Stomach smooth muscle (tissue), 2 donors: Measurements from ENCODE around the gene PPFIBP2.
"Not testable (repeated sequence)": the region's sequence is repeated elsewhere in the genome, so short reads cannot be mapped to it uniquely, and the experiment has no call there.

Source experiments
- H3K27ac ChIP-seq: one replicate; pipeline ENCODE4 v1.7.0; 2013; ENCODE audit warnings: mild to moderate bottlenecking, low read length, inconsistent platforms
- H3K27me3 ChIP-seq, 2 donors: one replicate each; pipeline ENCODE4 v1.7.0; 2013; ENCODE audit warnings: low read length in 2 of 2; ENCODE audit not compliant: insufficient read depth in 2 of 2, control insufficient read depth in 1 of 2
- H3K36me3 ChIP-seq, 2 donors: one replicate each; pipeline ENCODE4 v1.7.0; 2013; ENCODE audit warnings: low read length in 2 of 2; ENCODE audit not compliant: control insufficient read depth in 2 of 2, insufficient read depth in 2 of 2
- H3K4me1 ChIP-seq: one replicate; pipeline ENCODE4 v1.7.0; 2013; ENCODE audit warnings: low read length; ENCODE audit not compliant: control insufficient read depth, insufficient read depth
- H3K4me3 ChIP-seq, 2 donors: one replicate each; pipeline ENCODE4 v1.7.0; 2013; ENCODE audit warnings: low read length in 2 of 2
- H3K9ac ChIP-seq, 2 donors: one replicate each; pipeline ENCODE4 v1.7.0; 2013; ENCODE audit warnings: low read length in 2 of 2, mild to moderate bottlenecking in 1 of 2
- H3K9me3 ChIP-seq, 2 donors: one replicate each; pipeline ENCODE4 v1.7.0; 2013; ENCODE audit warnings: low read length in 2 of 2; ENCODE audit not compliant: control insufficient read depth in 2 of 2
- donor health status: healthy.
- donor health status: Pancreatic carcinoma.

PPFIBP2 gene

DNA sequence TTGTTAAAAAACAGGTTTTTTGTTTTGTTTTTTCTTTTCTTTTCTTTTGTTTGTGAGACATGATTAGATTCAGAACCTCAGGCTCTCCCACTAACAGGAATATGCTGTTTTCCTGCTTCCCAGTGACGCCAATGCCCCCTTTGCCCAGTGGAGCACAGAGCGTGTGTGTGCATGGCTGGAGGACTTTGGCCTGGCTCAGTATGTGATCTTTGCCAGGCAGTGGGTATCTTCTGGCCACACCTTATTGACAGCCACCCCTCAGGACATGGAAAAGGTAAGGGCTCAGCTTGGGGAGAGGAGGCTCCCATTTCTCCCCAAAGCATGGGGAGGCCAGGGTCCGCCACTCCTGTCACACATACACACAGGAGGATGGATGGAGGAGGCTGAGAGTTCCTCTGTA lies 134.5 kb downstream of the PPFIBP2 start:
- Histone ChIP-seq H3K4me1 (no peaks in the 10 kb centered on the region), H3K36me3 (peaks cover 0 to 16% of the 10 kb centered on the region in 2 donors), H3K4me3 (no peak overlapping the region), H3K27me3 (no peaks in the 10 kb centered on the region), H3K27ac (no peak overlapping the region), H3K9ac (no peak overlapping the region), H3K9me3 (no peaks in the 10 kb centered on the region)

GRCh38 chr11:7651140-7651551 lies 137.3 kb downstream of the PPFIBP2 start:
- Histone ChIP-seq H3K4me3 (no peak overlapping the region), H3K36me3 (peaks cover 2 to 24% of the 10 kb centered on the region in 2 donors), H3K27ac (no peak overlapping the region), H3K9me3 (no peaks in the 10 kb centered on the region), H3K4me1 (no peaks in the 10 kb centered on the region), H3K27me3 (no peaks in the 10 kb centered on the region), H3K9ac (no peak overlapping the region)

DNA sequence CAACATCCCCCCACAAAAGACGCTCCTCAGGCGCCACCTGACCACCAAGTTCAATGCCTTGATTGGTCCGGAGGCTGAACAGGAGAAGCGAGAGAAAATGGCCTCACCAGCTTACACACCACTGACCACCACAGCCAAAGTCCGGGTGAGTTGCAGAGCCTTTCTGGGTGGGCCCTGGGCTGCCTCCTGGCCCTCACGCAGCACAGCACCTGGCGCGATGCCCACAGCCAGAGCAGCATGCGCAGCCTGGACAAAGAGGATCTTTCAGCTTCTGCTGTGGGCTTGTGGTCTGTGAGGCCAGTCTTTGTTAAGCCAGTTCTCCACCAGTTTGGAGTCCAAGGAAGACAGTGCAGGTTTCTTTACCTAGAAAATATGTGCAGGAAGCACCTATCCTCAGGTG lies 137.9 kb downstream of the PPFIBP2 start:
- no peak overlapping the region for H3K27ac ChIP-seq
- no peak overlapping the region for H3K4me3 ChIP-seq
- no peaks in the 10 kb centered on the region for H3K9me3 ChIP-seq
- H3K4me1 ChIP-seq, result no peaks in the 10 kb centered on the region
- peaks cover 2 to 24% of the 10 kb centered on the region in 2 donors for H3K36me3 ChIP-seq
- no peak overlapping the region for H3K9ac ChIP-seq
- H3K27me3 ChIP-seq, result no peaks in the 10 kb centered on the region

GRCh38 chr11:7654195-7654705 lies 140.5 kb downstream of the PPFIBP2 start:
- H3K9me3 ChIP-seq, result no peaks in the 10 kb centered on the region
- H3K4me3 ChIP-seq, result no peak overlapping the region
- no peaks in the 10 kb centered on the region for H3K27me3 ChIP-seq
- peaks cover 3% of the 10 kb centered on the region for H3K4me1 ChIP-seq
- H3K36me3 ChIP-seq, result peaks cover 2 to 22% of the 10 kb centered on the region in 2 donors
- no peak overlapping the region for H3K27ac ChIP-seq
- H3K9ac ChIP-seq, result no peak overlapping the region

DNA sequence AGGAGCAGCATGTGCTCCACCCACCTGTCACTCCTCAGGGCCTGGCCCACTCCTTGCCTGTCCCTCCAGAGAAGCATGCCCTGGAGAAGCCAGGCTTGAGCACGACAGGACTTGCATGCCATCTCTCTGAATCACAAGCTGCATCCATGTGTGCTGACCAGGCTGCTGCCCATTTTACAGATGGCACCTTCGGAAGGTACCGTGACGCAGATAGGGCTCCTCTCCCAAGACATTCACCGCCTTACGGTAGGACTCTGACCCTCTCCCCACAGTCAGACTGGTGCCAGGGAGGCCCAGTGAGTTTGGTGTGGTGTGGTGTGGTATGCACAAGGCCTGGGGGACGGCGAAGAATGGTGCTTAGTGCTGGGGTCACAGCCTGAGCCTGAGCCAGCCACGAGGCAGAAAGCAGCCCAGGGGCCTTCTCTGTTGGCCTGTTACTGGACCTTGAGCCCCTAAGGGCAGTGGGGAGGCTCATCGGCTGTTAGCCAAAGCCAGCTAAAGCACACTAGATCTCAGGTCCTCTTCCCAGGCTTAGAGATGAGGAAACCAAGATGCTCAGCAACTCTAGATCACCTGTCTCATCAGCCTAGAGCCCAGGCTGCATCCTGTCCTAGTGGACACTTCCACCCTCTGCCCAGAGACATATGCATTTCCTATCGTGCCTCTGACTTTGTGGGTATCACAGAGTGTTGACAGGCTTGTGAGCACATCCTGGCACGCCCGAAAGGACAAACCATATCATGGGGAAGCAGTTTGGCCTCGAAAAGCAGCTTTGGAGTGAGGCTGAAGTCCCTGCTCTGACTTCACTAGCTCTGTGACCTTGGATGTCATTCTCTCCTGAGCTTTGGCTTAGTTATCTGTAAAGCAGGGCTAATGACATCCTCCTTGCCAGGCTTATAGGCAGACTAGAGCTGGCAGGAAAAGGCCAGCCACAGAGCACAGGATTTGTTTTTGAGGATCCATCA lies 141.7 kb downstream of the PPFIBP2 start:
- Histone ChIP-seq H3K4me3 (no peak overlapping the region), H3K4me1 (peaks cover 3% of the 10 kb centered on the region), H3K27ac (no peak overlapping the region), H3K9me3 (no peaks in the 10 kb centered on the region), H3K27me3 (no peaks in the 10 kb centered on the region), H3K36me3 (peaks cover 2 to 19% of the 10 kb centered on the region in 2 donors), H3K9ac (no peak overlapping the region)

- Histone ChIP-seq H3K27me3 (no peaks in the 10 kb centered on the region), H3K36me3 (peaks cover 2 to 15% of the 10 kb centered on the region in 2 donors), H3K9me3 (no peaks in the 10 kb centered on the region), H3K4me3 (no peak overlapping the region), H3K27ac (no peak overlapping the region), H3K9ac (no peak overlapping the region), H3K4me1 (peaks cover 3% of the 10 kb centered on the region)
Observed at GRCh38 chr11:7656704-7657103, 142.9 kb downstream of the PPFIBP2 start.

DNA sequence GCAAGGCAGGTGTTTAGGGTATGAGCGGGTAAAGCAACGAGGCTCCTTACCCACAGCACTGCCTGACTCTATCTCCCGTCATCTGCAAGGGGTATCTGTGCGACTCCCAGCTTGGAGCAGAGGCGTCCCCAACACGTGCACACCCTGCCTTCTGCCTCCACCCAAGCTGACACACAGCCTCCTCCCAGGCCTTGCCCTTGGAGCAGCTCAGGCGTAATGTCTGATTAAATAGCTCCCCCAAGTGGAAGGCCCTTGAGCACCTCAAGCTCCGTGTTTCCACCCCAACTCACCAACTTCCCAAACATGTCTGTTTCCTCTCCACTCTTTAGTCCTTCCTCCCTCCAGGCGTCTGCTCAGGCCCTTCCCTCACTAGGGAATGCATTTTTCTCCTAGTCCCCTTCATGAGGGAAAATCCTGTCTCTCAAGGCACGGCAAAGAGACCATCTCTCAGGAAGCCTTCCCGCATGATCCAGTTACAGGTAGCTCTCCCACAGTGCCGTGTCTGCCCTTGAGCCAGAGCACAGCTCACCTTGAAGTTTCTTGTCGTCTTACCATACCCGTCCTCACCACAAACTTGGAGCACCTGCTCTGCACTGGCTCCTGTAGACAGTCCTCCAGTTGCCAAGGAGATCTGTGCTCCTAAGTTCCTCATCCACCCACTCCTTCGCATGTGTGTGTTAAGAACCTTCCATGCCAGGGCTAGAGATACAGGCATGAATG lies 143.7 kb downstream of the PPFIBP2 start:
- Histone ChIP-seq H3K9ac (no peak overlapping the region), H3K36me3 (peaks cover 2 to 11% of the 10 kb centered on the region in 2 donors)

DNA sequence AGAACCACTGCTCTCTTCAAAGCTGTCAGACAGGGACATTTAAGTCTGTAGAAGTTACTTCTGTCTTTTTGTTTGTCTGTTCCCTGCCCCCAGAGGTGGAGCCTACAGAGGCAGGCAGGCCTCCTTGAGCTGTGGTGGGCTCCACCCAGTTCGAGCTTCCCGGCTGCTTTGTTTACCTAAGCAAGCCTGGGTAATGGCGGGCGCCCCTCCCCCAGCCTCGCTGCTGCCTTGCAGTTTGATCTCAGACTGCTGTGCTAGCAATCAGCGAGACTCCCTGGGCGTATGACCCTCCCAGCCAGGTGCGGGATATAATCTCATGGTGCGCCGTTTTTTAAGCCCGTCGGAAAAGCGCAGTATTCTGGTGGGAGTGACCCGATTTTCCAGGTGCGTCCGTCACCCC lies 149.7 kb downstream of the PPFIBP2 start:
- H3K36me3 ChIP-seq, H3K27ac ChIP-seq, H3K27me3 ChIP-seq, H3K9me3 ChIP-seq, H3K4me3 ChIP-seq, H3K9ac ChIP-seq, H3K4me1 ChIP-seq: not testable (repeated sequence)

More for the DNA sequence above, 143.7 kb downstream of the PPFIBP2 start:
- peaks cover 3% of the 10 kb centered on the region for H3K4me1 ChIP-seq
- H3K9me3 ChIP-seq, result no peaks in the 10 kb centered on the region
- H3K27ac ChIP-seq, result no peak overlapping the region
- no peaks in the 10 kb centered on the region for H3K27me3 ChIP-seq
- H3K4me3 ChIP-seq, result no peak overlapping the region

GRCh38 chr11:7664867-7665266 lies 151.1 kb downstream of the PPFIBP2 start:
- Histone ChIP-seq H3K27me3 (no peaks in the 10 kb centered on the region), H3K4me3 (no peak overlapping the region), H3K4me1 (no peaks in the 10 kb centered on the region), H3K36me3 (no peaks in the 10 kb centered on the region), H3K9ac (no peak overlapping the region), H3K27ac (no peak overlapping the region), H3K9me3 (no peaks in the 10 kb centered on the region)

GRCh38 chr11:7665473-7666291 lies 151.9 kb downstream of the PPFIBP2 start:
- Histone ChIP-seq H3K4me1 (no peaks in the 10 kb centered on the region), H3K36me3 (no peaks in the 10 kb centered on the region), H3K27me3 (no peaks in the 10 kb centered on the region), H3K27ac (no peak overlapping the region), H3K9ac (no peak overlapping the region), H3K9me3 (no peaks in the 10 kb centered on the region), H3K4me3 (no peak overlapping the region)
